Measurements from ENCODE around the gene RIMKLB.

RIMKLB gene, protein sequence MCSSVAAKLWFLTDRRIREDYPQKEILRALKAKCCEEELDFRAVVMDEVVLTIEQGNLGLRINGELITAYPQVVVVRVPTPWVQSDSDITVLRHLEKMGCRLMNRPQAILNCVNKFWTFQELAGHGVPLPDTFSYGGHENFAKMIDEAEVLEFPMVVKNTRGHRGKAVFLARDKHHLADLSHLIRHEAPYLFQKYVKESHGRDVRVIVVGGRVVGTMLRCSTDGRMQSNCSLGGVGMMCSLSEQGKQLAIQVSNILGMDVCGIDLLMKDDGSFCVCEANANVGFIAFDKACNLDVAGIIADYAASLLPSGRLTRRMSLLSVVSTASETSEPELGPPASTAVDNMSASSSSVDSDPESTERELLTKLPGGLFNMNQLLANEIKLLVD

DNA sequence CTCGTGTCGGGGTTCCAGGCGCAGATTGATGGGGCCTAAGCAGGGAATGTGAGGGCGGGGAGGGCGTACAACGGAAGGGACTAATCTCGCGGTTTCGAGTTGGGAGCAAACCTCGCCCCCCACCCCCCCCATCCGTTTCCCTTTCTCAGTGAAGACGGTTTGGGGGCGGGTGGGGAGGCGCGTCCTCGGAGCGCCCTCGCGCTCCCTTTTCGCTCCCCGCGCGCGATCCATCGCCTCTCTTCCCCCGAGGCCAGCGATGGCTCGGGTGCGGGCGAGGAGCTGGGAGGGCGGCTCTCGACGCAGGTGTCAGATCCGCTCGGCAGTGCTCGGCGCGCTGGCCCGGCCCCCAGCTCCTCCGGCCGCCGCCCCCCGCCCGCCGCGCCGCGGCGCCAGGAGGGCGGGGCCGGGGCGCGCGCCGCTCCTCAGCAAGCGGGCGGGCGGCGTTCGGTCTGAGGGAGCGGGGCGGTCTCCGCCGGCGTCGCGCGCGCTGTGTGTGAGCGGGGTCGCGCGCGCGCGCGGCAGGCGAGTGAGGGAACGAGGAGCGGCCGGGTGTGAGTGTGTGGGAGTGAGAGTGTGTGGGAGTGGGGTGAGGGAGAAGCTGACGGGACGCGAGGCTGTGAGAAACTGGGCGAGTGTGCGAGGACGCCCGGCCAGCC, at the start of gene RIMKLB:
RIMKLB (plus strand) TSS at position 516 of the 656 bp plus-strand sequence. CDS start 15,876 bp downstream, outside the sequence.
- DNase-seq, result peak; percentile 64 to 85

DNA sequence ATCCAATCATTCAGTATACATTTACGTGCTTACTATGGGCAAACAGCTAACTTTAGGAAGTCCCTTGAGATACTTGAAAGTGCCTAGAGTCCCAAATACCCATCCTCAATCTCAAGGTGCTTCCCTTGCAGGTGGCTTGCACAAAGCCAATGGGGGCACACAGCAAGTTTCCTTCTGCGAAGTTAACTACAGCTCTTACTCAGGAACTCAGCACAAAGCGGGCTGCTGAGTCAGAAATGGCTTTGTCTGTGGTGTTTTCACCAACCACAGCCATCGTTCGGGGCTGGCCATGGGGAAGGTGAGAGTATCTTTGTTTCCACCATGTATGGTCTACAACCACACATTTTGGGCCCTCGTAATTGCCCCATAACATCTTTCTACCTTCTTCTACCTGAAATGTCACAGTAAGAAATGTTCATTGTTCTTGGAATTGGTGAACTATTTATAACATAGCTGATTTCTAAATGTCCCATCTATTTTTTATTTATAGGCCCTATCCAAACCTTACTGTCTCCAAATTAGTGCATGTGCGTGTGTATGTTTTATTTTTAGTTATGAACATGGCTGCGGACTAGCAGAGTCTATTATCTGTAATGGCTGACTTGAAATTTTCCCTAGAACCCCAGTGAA, 49.1 kb upstream of the RIMKLB start:
- no peak for DNase-seq

DNA sequence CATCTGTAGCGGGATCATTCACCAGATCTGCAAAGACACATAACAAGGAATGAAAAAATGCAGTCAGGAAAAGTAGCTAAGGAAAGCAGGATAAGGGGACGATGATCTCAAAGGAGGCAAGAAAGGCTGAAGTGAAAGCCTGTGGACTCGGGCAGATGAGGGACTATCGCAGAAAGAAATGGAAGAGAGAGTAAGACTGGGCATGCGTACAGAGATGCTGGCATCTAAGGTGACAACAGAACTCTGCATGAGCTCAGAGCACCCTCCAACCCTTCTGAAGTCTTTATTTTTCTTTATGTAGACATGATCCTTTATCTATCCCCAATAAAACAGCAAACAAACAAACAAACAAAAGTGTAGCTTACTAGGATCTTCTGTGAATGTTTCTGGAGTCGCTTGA, 42.4 kb upstream of the RIMKLB start:
- no peak for DNase-seq

- DNase-seq, result no peak
These were observed 39.4 kb upstream of the RIMKLB start for GRCh38 chr12:8658346-8658745.

GRCh38 chr12:8661016-8661415, 36.8 kb upstream of the RIMKLB start:
- DNase-seq, result peak; percentile 1 to 16

DNA sequence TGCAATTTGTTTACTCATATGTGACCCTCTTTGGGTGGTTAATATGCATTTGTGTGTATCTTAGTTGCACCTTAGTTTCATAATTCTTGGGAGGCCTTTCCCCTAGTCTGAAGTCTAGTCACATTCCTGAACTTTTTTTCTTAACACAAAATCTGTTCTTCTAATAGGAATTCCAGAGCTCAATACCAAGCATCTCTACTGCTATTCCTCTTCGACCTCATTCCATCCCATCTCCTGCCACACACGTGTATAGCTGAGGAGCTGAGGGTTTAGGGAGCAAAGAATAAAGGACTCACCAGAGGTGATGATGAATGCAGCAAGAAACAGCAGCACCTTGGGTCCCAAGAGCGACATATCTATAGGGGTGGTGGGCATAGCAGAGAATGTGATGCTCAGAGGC, 36.0 kb upstream of the RIMKLB start:
- DNase-seq, result no peak

- DNase-seq, result no peak
These were observed 35.2 kb upstream of the RIMKLB start, which contains the start of gene MFAP5 for GRCh38 chr12:8662593-8662992. TSS of gene MFAP5 (minus strand) at chr12:8662826. CDS start at chr12:8662104, 722 bp downstream.

DNA sequence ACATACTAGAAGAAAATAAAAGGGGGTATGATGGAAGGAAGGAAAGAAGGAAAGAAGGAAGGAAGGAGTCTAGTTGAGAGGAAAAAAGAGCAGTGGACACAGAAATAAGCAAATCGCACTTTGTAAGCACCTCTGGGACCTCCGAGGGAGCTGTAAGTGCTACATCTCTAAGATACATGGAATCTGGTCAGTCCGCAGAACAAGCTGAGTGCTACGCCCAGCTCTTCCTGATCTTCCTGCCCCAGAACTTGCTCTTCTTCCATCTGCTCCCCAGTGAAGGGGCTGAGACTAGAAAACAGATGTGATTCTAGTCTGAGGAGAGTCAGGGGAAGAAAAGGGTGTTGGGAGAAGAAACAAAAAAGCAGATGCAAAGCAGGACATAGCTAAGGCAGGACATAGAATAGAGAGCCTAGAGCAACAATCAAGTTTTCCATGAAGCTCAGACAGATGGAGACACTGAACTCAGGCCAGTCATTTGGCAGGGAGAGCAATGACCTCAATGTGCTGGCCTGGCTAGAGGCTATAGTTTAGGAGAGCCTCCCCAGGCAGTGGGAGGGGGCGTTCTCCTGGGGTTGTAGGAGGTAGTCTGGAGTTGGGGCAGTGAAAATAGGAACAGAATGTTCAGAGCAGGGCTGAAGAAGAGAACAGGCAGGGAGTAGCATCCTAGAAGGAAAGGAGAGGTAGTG, 33.4 kb upstream of the RIMKLB start:
- peak in 1 of 2 donors; percentile 3 for DNase-seq

- no peak for DNase-seq
These were observed 32.0 kb upstream of the RIMKLB start for GRCh38 chr12:8665759-8666158.

- DNase-seq, result no peak
These were observed 30.5 kb upstream of the RIMKLB start for GRCh38 chr12:8667270-8667669.

DNA sequence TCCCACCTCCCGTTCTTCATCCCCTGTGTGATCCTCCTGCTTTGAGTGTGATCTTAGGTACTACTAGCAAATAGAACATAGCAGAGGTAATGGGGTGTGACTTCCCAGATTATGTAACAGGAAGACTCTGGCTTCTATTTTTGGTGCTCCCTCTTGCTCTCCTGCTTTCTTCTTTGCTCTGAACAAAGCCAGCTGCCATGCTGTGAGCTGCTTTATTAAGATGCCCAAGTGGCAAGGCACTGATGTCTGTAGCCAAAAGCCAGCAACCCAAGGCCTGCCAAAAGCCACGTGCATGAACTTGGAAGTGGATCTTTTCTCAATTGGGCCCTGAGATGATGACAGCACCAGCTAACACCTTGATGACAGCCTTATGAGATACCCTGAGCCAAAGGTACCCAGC, 29.4 kb upstream of the RIMKLB start:
- peak; percentile 3 to 17 for DNase-seq

DNA sequence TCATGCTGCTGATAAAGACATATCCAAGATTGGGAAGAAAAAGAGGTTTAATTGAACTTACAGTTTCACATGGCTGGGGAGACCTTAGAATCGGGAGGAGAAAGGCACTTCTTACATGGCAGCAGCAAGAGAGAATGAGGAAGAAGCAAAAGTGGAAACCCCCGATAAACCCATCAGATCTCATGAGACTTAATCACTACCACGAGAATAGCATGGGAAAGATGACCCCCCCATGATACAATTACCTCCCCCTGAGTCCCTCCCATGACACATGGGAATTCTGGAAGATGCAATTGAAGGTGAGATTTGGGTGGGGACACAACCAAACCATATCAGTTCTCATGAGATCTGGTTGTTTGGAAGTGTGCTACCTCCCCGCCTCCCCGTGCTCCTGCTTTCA, 25.4 kb upstream of the RIMKLB start:
- DNase-seq, result no peak

GRCh38 chr12:8675591-8676036, 22.2 kb upstream of the RIMKLB start:
- no peak for DNase-seq

- DNase-seq, result no peak
These were observed 21.1 kb upstream of the RIMKLB start for GRCh38 chr12:8676651-8677050.

DNA sequence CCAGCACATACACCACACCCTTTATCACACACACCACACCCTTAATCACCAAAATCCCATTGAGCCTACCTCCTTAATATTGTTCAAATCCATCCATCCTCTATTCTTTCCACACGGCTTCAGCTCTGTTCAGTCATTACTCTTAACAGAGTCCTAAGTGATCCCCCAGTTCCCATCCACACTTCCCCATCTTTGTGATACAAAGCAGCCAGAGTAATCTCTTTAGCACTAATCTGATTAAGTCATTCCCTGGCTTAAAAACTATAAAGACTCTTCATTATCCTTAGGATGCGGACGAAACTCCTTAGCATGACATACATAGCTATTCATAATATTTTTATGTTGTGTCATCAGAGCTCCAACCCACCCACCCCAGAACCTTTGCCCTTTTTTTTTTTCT, 20.4 kb upstream of the RIMKLB start:
- no peak for DNase-seq

GRCh38 chr12:8678661-8679111, 19.1 kb upstream of the RIMKLB start:
- no peak for DNase-seq

GRCh38 chr12:8680533-8680932, 17.3 kb upstream of the RIMKLB start:
- DNase-seq, result no peak

DNA sequence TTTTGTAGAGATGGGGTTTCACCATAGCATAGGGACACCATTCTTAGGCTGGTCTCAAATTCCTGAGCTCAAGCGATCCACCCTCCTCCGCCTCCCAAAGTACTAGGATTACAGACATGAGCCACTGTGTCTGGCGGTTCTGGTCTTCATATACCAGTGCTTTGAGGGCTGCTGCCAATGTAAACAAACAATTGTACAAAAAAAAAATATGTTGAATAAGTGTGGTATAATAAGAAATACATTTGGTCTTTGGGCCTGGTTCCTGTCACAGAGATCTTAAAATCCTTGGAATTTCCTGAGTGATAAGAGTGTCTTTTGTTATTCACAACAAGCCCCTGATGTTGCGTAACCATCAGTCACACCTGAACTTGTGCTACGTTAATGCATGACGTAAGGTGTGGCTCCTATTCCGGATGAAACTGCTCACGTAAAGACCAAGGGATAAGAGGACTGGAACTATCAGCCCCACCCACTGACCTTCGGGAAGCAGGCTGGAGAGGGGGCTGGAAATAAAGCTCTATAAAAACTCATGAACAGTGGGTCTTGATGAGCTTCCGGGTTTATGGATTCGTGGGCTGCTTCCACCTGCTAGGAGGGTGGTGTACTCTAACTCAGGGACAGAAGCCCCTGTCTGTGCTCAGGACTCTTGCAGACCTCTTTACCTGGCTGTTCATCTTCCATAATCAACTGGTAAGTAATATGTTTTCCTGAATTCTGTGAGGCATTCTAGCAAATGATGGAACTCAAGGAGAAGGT, 16.5 kb upstream of the RIMKLB start:
- DNase-seq, result no peak

DNA sequence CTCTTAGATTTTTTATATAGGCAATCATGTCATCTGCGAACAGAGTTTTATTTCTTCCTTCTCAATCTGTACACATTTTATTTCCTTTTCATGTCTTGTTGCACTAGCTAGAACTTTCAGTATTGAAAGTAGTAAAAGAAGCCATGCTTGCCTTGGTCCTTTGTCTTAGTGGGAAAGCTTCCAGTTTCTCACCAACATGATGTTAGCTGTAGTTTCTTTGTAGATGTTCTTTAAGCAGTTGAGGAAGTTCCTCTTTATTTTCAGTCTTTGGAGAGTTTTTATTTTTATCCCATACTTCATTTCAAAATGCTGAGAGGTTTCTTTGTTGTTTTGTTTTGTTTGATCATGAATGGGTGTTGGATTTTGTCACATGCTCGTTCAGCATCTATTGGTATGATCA, 12.7 kb upstream of the RIMKLB start:
- DNase-seq, result no peak

GRCh38 chr12:8687846-8688601, 9.8 kb upstream of the RIMKLB start:
- peak; percentile 23 to 74 for DNase-seq

DNA sequence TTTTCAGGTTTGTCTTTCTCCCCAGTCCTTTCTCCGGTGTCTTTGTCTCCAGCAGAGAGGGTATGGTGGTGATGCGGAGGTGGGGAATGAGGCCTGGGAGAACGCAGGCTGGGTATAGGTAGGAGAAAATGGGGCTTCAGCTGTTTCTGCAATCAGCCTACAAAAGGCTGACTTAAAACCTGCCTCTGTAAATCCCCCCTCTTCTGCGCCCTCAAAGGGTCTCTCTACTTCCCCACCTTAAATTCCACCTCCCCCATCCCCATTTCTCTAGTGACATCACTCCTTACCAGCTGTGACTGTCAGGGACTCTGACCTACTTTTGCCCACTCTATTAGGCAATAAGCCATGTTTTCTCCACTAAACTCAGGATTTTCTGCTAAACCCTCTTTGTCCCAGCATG, 8.1 kb upstream of the RIMKLB start:
- DNase-seq, result no peak
